ENCODE data around the gene B4GALT6. TPM values are rescaled to one million over a fixed set of nuclear protein-coding genes. Genes with fewer than 3 reads are reported as not detected.

Gene B4GALT6
- total and polyA plus RNA-seq, 2 experiments from 2014 or later, result 3.2 to 14.1 TPM

DNA sequence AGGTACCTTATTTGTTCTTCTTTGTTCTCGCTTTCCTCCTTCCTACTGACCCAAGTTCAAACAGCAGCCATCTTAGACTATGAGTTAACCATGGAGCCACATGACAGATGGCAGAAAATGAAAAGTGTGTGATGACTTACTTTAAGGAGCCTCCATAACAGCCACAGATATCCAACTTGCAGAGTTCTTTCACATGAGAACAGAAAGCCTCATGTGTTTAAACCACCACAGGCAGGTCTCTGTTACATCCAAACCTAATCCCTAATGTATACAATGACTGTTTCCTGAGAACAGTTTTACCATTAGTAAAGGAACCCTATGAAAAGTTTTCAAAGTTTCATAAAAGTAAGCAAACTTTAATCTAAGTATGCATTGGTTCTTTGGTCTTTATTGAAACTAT, 20.3 kb downstream of the B4GALT6 start:
- no peak overlapping the region for H3K4me3 ChIP-seq
- no peaks in the 10 kb centered on the region for H3K4me1 ChIP-seq (ENCODE audit: insufficient read depth)
- H3K9me2 ChIP-seq (replicated peaks; ENCODE audit: insufficient read depth), result no peaks in the 10 kb centered on the region
- H3K9me3 ChIP-seq (ENCODE audit: low read depth), result no peaks in the 10 kb centered on the region
- H3K27ac ChIP-seq, result no peak overlapping the region
- no peak overlapping the region for H3K4me2 ChIP-seq
- WGBS (ENCODE audit: low lambda C conversion rate, missing lambda C conversion rate), result 94% methylated on average over 1 of the region's 1 CpG
- H3K79me2 ChIP-seq, result peaks cover 13% of the 10 kb centered on the region
- no peak overlapping the region for H2AFZ ChIP-seq
- no peaks in the 10 kb centered on the region for H4K20me1 ChIP-seq (ENCODE audit: insufficient read depth, poor library complexity, severe bottlenecking)
- no peak for DNase-seq (ENCODE audit: low spot score)
- TF ChIP-seq, protein P1, sequence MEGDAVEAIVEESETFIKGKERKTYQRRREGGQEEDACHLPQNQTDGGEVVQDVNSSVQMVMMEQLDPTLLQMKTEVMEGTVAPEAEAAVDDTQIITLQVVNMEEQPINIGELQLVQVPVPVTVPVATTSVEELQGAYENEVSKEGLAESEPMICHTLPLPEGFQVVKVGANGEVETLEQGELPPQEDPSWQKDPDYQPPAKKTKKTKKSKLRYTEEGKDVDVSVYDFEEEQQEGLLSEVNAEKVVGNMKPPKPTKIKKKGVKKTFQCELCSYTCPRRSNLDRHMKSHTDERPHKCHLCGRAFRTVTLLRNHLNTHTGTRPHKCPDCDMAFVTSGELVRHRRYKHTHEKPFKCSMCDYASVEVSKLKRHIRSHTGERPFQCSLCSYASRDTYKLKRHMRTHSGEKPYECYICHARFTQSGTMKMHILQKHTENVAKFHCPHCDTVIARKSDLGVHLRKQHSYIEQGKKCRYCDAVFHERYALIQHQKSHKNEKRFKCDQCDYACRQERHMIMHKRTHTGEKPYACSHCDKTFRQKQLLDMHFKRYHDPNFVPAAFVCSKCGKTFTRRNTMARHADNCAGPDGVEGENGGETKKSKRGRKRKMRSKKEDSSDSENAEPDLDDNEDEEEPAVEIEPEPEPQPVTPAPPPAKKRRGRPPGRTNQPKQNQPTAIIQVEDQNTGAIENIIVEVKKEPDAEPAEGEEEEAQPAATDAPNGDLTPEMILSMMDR (IDR thresholded peaks at IDR 0.05; ENCODE audit: poor library complexity), result no peak
- no peak for TF ChIP-seq EZH2phosphoT487 (IDR thresholded peaks at IDR 0.05; ENCODE audit: low read depth, severe bottlenecking, unreplicated experiment)
- no peak for TF ChIP-seq EZH2 (IDR thresholded peaks at IDR 0.05; ENCODE audit: borderline replicate concordance)
- no peaks in the 10 kb centered on the region for H3K27me3 ChIP-seq
- no peaks in the 10 kb centered on the region for H3K36me3 ChIP-seq (replicated peaks; ENCODE audit: insufficient read depth, low read depth)

DNA sequence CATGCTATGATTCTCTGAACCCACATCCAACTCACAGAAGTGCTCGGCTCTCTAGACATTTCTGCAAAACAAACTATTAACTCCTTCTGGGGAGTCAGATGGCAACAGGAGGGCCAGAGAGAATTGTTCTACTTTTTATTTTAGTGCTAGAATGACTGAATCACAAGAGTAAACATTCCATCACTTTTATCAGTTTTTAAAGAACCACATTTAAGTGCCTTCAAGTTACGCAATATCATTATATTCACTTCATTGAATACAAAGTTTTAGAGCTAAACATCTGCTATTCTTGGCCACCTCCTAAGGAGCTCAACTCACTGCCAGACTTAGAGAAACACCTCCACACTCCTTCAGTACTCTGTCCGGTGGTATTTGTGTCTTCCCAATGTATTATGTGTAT, 22.4 kb downstream of the B4GALT6 start:
- Histone ChIP-seq H3K4me3 (no peak overlapping the region), H3K79me2 (peaks cover 2% of the 10 kb centered on the region), H4K20me1 (ENCODE audit: insufficient read depth, poor library complexity, severe bottlenecking) (no peaks in the 10 kb centered on the region), H3K4me1 (ENCODE audit: insufficient read depth) (peaks cover 7% of the 10 kb centered on the region), H3K27me3 (no peaks in the 10 kb centered on the region), H3K9me3 (ENCODE audit: low read depth) (no peaks in the 10 kb centered on the region), H3K36me3 (replicated peaks; ENCODE audit: insufficient read depth, low read depth) (no peaks in the 10 kb centered on the region), H3K4me2 (no peak overlapping the region), H3K27ac (no peak overlapping the region), H3K9me2 (replicated peaks; ENCODE audit: insufficient read depth) (no peaks in the 10 kb centered on the region), H2AFZ (no peak overlapping the region)
- 59% methylated on average over 3 of the region's 3 CpGs for WGBS (ENCODE audit: low lambda C conversion rate, missing lambda C conversion rate)
- no peak for DNase-seq (ENCODE audit: low spot score)
- TF ChIP-seq EZH2 (IDR thresholded peaks at IDR 0.05; ENCODE audit: borderline replicate concordance), result no peak

GRCh38 chr18:31660763-31661162, 23.6 kb downstream of the B4GALT6 start:
- no peak overlapping the region for H2AFZ ChIP-seq
- no peaks in the 10 kb centered on the region for H3K36me3 ChIP-seq (replicated peaks; ENCODE audit: insufficient read depth, low read depth)
- H3K79me2 ChIP-seq, result peaks cover 4% of the 10 kb centered on the region
- no peak overlapping the region for H3K27ac ChIP-seq
- no peaks in the 10 kb centered on the region for H4K20me1 ChIP-seq (ENCODE audit: insufficient read depth, poor library complexity, severe bottlenecking)
- no peak overlapping the region for H3K4me2 ChIP-seq
- no peaks in the 10 kb centered on the region for H3K9me2 ChIP-seq (replicated peaks; ENCODE audit: insufficient read depth)
- DNase-seq (ENCODE audit: low spot score), result no peak
- TF ChIP-seq, protein P1 (IDR thresholded peaks at IDR 0.05; ENCODE audit: poor library complexity), result no peak
- TF ChIP-seq EZH2 (IDR thresholded peaks at IDR 0.05; ENCODE audit: borderline replicate concordance) (no peak), EZH2phosphoT487 (IDR thresholded peaks at IDR 0.05; ENCODE audit: low read depth, severe bottlenecking, unreplicated experiment) (no peak)
- no peaks in the 10 kb centered on the region for H3K9me3 ChIP-seq (ENCODE audit: low read depth)
- 95% methylated on average over 4 of the region's 4 CpGs for WGBS (ENCODE audit: low lambda C conversion rate, missing lambda C conversion rate)
- H3K27me3 ChIP-seq, result no peaks in the 10 kb centered on the region
- H3K4me3 ChIP-seq, result no peak overlapping the region
- peaks cover 7% of the 10 kb centered on the region for H3K4me1 ChIP-seq (ENCODE audit: insufficient read depth)

- H3K27me3 ChIP-seq, result no peaks in the 10 kb centered on the region
- no peak overlapping the region for H3K4me3 ChIP-seq
- peaks cover 7% of the 10 kb centered on the region for H3K4me1 ChIP-seq (ENCODE audit: insufficient read depth)
- H4K20me1 ChIP-seq (ENCODE audit: insufficient read depth, poor library complexity, severe bottlenecking), result no peaks in the 10 kb centered on the region
- H3K36me3 ChIP-seq (replicated peaks; ENCODE audit: insufficient read depth, low read depth), result no peaks in the 10 kb centered on the region
- WGBS (ENCODE audit: low lambda C conversion rate, missing lambda C conversion rate), result 96% methylated on average over 1 of the region's 1 CpG
- H3K9me2 ChIP-seq (replicated peaks; ENCODE audit: insufficient read depth), result no peaks in the 10 kb centered on the region
- no peak overlapping the region for H3K4me2 ChIP-seq
- H3K79me2 ChIP-seq, result peaks cover 4% of the 10 kb centered on the region
- no peak overlapping the region for H2AFZ ChIP-seq
- TF ChIP-seq EZH2 (IDR thresholded peaks at IDR 0.05; ENCODE audit: borderline replicate concordance), result no peak
- TF ChIP-seq, protein P1 (IDR thresholded peaks at IDR 0.05; ENCODE audit: poor library complexity), result no peak
- no peak for TF ChIP-seq EZH2phosphoT487 (IDR thresholded peaks at IDR 0.05; ENCODE audit: low read depth, severe bottlenecking, unreplicated experiment)
- H3K27ac ChIP-seq, result no peak overlapping the region
- H3K9me3 ChIP-seq (ENCODE audit: low read depth), result no peaks in the 10 kb centered on the region
- no peak for DNase-seq (ENCODE audit: low spot score)
Measured at GRCh38 chr18:31659576-31660177, 24.7 kb downstream of the B4GALT6 start.

All from hepatocyte (in vitro differentiated cells).